Tibial artery (tissue), 4 donors: ENCODE measurements around the gene LHX6.

ENCODE experiments used
- DNase-seq, 2 donors: peaks; one replicate each; pipeline ENCODE4 v3.0.0-alpha.2; 2019
- H3K27ac ChIP-seq, 2 donors: fragments of 200-600 bp; sonication (generic) in 1 of 2; 1 replicate in 1 of 2; 2 replicates in 1 of 2; pipeline ENCODE4 v1.5.1; 2018 to 2019; ENCODE audit warnings: mild to moderate bottlenecking in 1 of 2
- H3K27me3 ChIP-seq, 2 donors: fragments of 200-600 bp; sonication (generic) in 1 of 2; one replicate each; pipeline versions ENCODE4 v1.5.1 to v1.6.0; 2016 to 2019
- H3K36me3 ChIP-seq, 3 donors: fragments of 200-600 bp; sonication (generic) in 2 of 3; one replicate each; pipeline ENCODE4 v1.5.1; 2016 to 2019; ENCODE audit warnings: mild to moderate bottlenecking in 2 of 3
- H3K4me1 ChIP-seq, 4 donors: fragments of 200-600 bp; sonication (generic) in 2 of 4; 1 replicate in 3 of 4; 2 replicates in 1 of 4; pipeline ENCODE4 v1.5.1; 2016 to 2019
- H3K4me3 ChIP-seq, 2 donors: fragments of 200-600 bp; sonication (generic) in 1 of 2; 1 replicate in 1 of 2; 2 replicates in 1 of 2; pipeline ENCODE4 v1.5.1; 2018 to 2019; ENCODE audit warnings: mild to moderate bottlenecking in 2 of 2
- H3K9me3 ChIP-seq, 3 donors: fragments of 200-600 bp; sonication (generic) in 1 of 3; one replicate each; pipeline ENCODE4 v1.5.1; 2016 to 2019
- CTCF ChIP-seq, 2 experiments: fragments of 200-600 bp in 1 of 2; fragments of 450-650 bp in 1 of 2; IDR thresholded peaks; one replicate each; pipeline ENCODE4 v1.5.1; 2017 to 2019; ENCODE audit warnings: antibody characterized with exemption in 2 of 2, mild to moderate bottlenecking in 1 of 2, moderate library complexity in 1 of 2
- intact Hi-C: fragments of 100-400 bp; cut with DNase I; formaldehyde crosslinking; loops from one replicate; pipeline ENCODE4 v1.15.0; 2023; ENCODE audit warnings: low total_unique reads

LHX6 gene

GRCh38 chr9:122192261-122192875, 36.4 kb downstream of the LHX6 start:
- Histone ChIP-seq H3K27me3 (peaks cover 0 to 4% of the 10 kb centered on the region in 2 donors), H3K4me3 (no peak overlapping the region), H3K4me1 (no peaks in the 10 kb centered on the region), H3K27ac (no peak overlapping the region), H3K36me3 (no peaks in the 10 kb centered on the region), H3K9me3 (no peaks in the 10 kb centered on the region)
- DNase-seq, result no peak
- no peak for TF ChIP-seq CTCF (IDR thresholded peaks at IDR 0.05)
- intact Hi-C loops, result no loop called here

GRCh38 chr9:122191584-122191983, 37.2 kb downstream of the LHX6 start:
- no peak for TF ChIP-seq CTCF (IDR thresholded peaks at IDR 0.05)
- no peaks in the 10 kb centered on the region for H3K36me3 ChIP-seq
- no peak for DNase-seq
- H3K4me3 ChIP-seq, result no peak overlapping the region
- no peaks in the 10 kb centered on the region for H3K9me3 ChIP-seq
- intact Hi-C loops, result no loop called here
- no peaks in the 10 kb centered on the region for H3K4me1 ChIP-seq
- no peak overlapping the region for H3K27ac ChIP-seq
- no peaks in the 10 kb centered on the region for H3K27me3 ChIP-seq

GRCh38 chr9:122190597-122191381, 38.0 kb downstream of the LHX6 start:
- H3K9me3 ChIP-seq, result no peaks in the 10 kb centered on the region
- H3K4me3 ChIP-seq, result no peak overlapping the region
- no peak overlapping the region for H3K27ac ChIP-seq
- no peaks in the 10 kb centered on the region for H3K27me3 ChIP-seq
- H3K4me1 ChIP-seq, result no peaks in the 10 kb centered on the region
- intact Hi-C loops, result no loop called here
- no peak for TF ChIP-seq CTCF (IDR thresholded peaks at IDR 0.05)
- no peaks in the 10 kb centered on the region for H3K36me3 ChIP-seq
- no peak for DNase-seq

GRCh38 chr9:122188369-122188768, 40.4 kb downstream of the LHX6 start:
- intact Hi-C loops, result no loop called here
- no peaks in the 10 kb centered on the region for H3K36me3 ChIP-seq

GRCh38 chr9:122186777-122187470, 41.8 kb downstream of the LHX6 start:
- no peak for DNase-seq
- no peak overlapping the region for H3K27ac ChIP-seq

More at GRCh38 chr9:122188369-122188768, 40.4 kb downstream of the LHX6 start:
- peaks cover 0 to 3% of the 10 kb centered on the region in 2 donors for H3K27me3 ChIP-seq
- H3K4me1 ChIP-seq, result no peaks in the 10 kb centered on the region
- no peak for TF ChIP-seq CTCF (IDR thresholded peaks at IDR 0.05)
- no peaks in the 10 kb centered on the region for H3K9me3 ChIP-seq
- H3K27ac ChIP-seq, result no peak overlapping the region
- DNase-seq, result no peak
- H3K4me3 ChIP-seq, result no peak overlapping the region

More at GRCh38 chr9:122186777-122187470, 41.8 kb downstream of the LHX6 start:
- Histone ChIP-seq H3K4me3 (no peak overlapping the region), H3K27me3 (peaks cover 0 to 13% of the 10 kb centered on the region in 2 donors), H3K36me3 (no peaks in the 10 kb centered on the region), H3K9me3 (no peaks in the 10 kb centered on the region), H3K4me1 (no peaks in the 10 kb centered on the region)
- intact Hi-C loops, result no loop called here
- TF ChIP-seq CTCF (IDR thresholded peaks at IDR 0.05), result no peak
